ENCODE results near the gene ANO6. TPM values are rescaled to one million over a fixed set of nuclear protein-coding genes. Genes with fewer than 3 reads are reported as not detected.

Gene ANO6
- total RNA-seq, 1 experiment from 2014 or later = 59.3 TPM

DNA sequence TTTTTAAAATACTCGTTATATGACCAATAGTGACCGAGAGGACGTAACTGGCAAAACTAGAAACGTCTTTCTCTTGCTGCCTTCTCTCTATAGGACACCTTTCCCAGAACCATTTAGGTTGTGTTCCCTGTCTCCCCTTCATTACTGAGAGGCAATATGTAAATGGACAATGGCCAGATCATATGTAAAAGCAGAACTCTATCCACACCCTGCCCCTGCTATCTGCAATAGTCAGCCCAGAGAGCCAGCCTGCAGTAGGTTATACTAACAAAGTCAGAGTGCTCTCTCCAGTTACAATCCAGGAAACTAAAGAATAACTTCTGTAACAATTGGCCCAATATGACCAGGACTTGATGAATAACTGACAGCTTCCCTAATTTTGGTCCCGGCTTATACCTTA lies 216.8 kb downstream of the ANO6 start:
- Histone ChIP-seq H3K36me3 (ENCODE audit: insufficient read depth, low read length, poor library complexity, severe bottlenecking) (peaks cover 21% of the 10 kb centered on the region), H3K4me1 (ENCODE audit: insufficient read depth, low read length, poor library complexity, severe bottlenecking) (no peaks in the 10 kb centered on the region), H3K4me3 (ENCODE audit: low read depth, low read length, poor library complexity, severe bottlenecking) (no peak overlapping the region), H3K9me3 (ENCODE audit: low read depth, low read length, poor library complexity, severe bottlenecking) (no peaks in the 10 kb centered on the region), H3K27ac (ENCODE audit: low read depth, low read length, poor library complexity, severe bottlenecking) (no peak overlapping the region), H3K27me3 (replicated peaks; ENCODE audit: insufficient read depth, low read depth, low read length, poor library complexity) (no peaks in the 10 kb centered on the region)
- CTCF ChIA-PET = no interaction called here
- POLR2A ChIA-PET (ENCODE audit: low non-redundant PET) = no interaction called here
- BruUV-seq (replicated peaks) = no TSS peak
- intact Hi-C loops (cut with micrococcal nuclease; ENCODE audit: unreplicated experiment) = no loop called here
- DNase-seq (ENCODE audit: low spot score) = no peak
- no peak for TF ChIP-seq EZH2 (IDR thresholded peaks at IDR 0.05; ENCODE audit: borderline replicate concordance, low read depth, low read length, poor library complexity, severe bottlenecking)
- TF ChIP-seq, protein P1, sequence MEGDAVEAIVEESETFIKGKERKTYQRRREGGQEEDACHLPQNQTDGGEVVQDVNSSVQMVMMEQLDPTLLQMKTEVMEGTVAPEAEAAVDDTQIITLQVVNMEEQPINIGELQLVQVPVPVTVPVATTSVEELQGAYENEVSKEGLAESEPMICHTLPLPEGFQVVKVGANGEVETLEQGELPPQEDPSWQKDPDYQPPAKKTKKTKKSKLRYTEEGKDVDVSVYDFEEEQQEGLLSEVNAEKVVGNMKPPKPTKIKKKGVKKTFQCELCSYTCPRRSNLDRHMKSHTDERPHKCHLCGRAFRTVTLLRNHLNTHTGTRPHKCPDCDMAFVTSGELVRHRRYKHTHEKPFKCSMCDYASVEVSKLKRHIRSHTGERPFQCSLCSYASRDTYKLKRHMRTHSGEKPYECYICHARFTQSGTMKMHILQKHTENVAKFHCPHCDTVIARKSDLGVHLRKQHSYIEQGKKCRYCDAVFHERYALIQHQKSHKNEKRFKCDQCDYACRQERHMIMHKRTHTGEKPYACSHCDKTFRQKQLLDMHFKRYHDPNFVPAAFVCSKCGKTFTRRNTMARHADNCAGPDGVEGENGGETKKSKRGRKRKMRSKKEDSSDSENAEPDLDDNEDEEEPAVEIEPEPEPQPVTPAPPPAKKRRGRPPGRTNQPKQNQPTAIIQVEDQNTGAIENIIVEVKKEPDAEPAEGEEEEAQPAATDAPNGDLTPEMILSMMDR (conservative IDR thresholded peaks at IDR 0.05; ENCODE audit: low read depth, low read length) = no peak

GRCh38 chr12:45433441-45433868 lies 217.6 kb downstream of the ANO6 start:
- no peaks in the 10 kb centered on the region for H3K4me1 ChIP-seq (ENCODE audit: insufficient read depth, low read length, poor library complexity, severe bottlenecking)
- no peak overlapping the region for H3K4me3 ChIP-seq (ENCODE audit: low read depth, low read length, poor library complexity, severe bottlenecking)
- H3K9me3 ChIP-seq (ENCODE audit: low read depth, low read length, poor library complexity, severe bottlenecking) = no peaks in the 10 kb centered on the region
- BruUV-seq (replicated peaks) = no TSS peak
- DNase-seq (ENCODE audit: low spot score) = no peak
- TF ChIP-seq, protein P1 (conservative IDR thresholded peaks at IDR 0.05; ENCODE audit: low read depth, low read length) = no peak
- ChIA-PET POLR2A (ENCODE audit: low non-redundant PET) (no interaction called here), CTCF (no interaction called here)
- intact Hi-C loops (cut with micrococcal nuclease; ENCODE audit: unreplicated experiment) = no loop called here
- peaks cover 17% of the 10 kb centered on the region for H3K36me3 ChIP-seq (ENCODE audit: insufficient read depth, low read length, poor library complexity, severe bottlenecking)
- H3K27me3 ChIP-seq (replicated peaks; ENCODE audit: insufficient read depth, low read depth, low read length, poor library complexity) = no peaks in the 10 kb centered on the region
- H3K27ac ChIP-seq (ENCODE audit: low read depth, low read length, poor library complexity, severe bottlenecking) = no peak overlapping the region

DNA sequence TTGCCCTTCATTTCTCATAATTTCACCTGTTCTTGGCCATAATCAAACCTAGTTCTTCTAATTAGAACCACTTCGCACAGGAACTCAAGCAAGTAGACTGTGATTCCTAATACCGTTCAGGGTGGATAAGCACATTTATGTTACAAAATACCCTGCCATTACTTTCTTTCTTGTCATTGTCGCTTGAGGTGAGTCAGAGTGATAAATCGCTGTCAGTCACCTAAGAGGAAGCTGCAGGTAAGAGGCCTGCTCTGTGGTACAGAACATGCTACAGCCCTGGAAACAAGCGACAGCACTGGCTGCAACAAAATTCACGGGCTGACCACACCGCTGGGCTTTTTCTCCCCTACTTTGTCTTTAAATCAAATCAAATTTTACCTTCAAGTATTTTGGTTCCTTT lies 218.2 kb downstream of the ANO6 start:
- no peak for TF ChIP-seq EZH2 (IDR thresholded peaks at IDR 0.05; ENCODE audit: borderline replicate concordance, low read depth, low read length, poor library complexity, severe bottlenecking)
- TF ChIP-seq, protein P1 (conservative IDR thresholded peaks at IDR 0.05; ENCODE audit: low read depth, low read length) = no peak
- CTCF ChIA-PET = interaction anchor here (0.7 kb wide), 1 partner anchor 312 kb away, joined by 3 read pairs; no protein-coding TSS in a partner anchor
- Histone ChIP-seq H3K4me1 (ENCODE audit: insufficient read depth, low read length, poor library complexity, severe bottlenecking) (no peaks in the 10 kb centered on the region), H3K36me3 (ENCODE audit: insufficient read depth, low read length, poor library complexity, severe bottlenecking) (peaks cover 13% of the 10 kb centered on the region), H3K9me3 (ENCODE audit: low read depth, low read length, poor library complexity, severe bottlenecking) (no peaks in the 10 kb centered on the region), H3K27ac (ENCODE audit: low read depth, low read length, poor library complexity, severe bottlenecking) (no peak overlapping the region), H3K4me3 (ENCODE audit: low read depth, low read length, poor library complexity, severe bottlenecking) (no peak overlapping the region), H3K27me3 (replicated peaks; ENCODE audit: insufficient read depth, low read depth, low read length, poor library complexity) (no peaks in the 10 kb centered on the region)
- intact Hi-C loops (cut with micrococcal nuclease; ENCODE audit: unreplicated experiment) = no loop called here
- DNase-seq (ENCODE audit: low spot score) = no peak
- no TSS peak for BruUV-seq (replicated peaks)
- POLR2A ChIA-PET (ENCODE audit: low non-redundant PET) = no interaction called here
